Activated CD8-positive, alpha-beta T cell treated with anti-CD3 and anti-CD28 coated beads, Interleukin-2, amount 10 ng/mL, durations not matched to agents 7 days and 5 days (primary cell): ENCODE data around the gene RBM27. TPM values are rescaled to one million over a fixed set of nuclear protein-coding genes. Genes with fewer than 3 reads are reported as not detected.

ENCODE experiments used
- ATAC-seq: fragments of 150-1000 bp; cut with Tn5 transposase; one replicate; pipeline ENCODE4 v1.10.0; 2021; ENCODE audit warnings: moderate library complexity
- CTCF ChIA-PET: fragments of 350-600 bp; sonication (Branson Sonifier 250); formaldehyde crosslinking; loops from one replicate; lab custom pipeline; 2021; ENCODE audit warnings: antibody characterized with exemption; lab: Charles Lee
- POLR2A ChIA-PET: fragments of 350-600 bp; sonication (Branson Sonifier 250); formaldehyde crosslinking; loops from one replicate; lab custom pipeline; 2021; ENCODE audit warnings: antibody characterized with exemption; lab: Charles Lee
- DNase-seq: peaks from one replicate; pipeline ENCODE4 v3.0.0-alpha.2; 2020
- H3K27ac Mint-ChIP-seq: one replicate; pipeline ENCODE4 v1.8.0; 2021; ENCODE audit warnings: mild to moderate bottlenecking, mixed read lengths
- H3K27me3 Mint-ChIP-seq: one replicate; pipeline ENCODE4 v1.8.0; 2021; ENCODE audit warnings: low read depth, mixed read lengths
- H3K36me3 Mint-ChIP-seq: one replicate; pipeline ENCODE4 v1.8.0; 2021; ENCODE audit warnings: low read depth, mixed read lengths
- H3K4me1 Mint-ChIP-seq: one replicate; pipeline ENCODE4 v1.8.0; 2021; ENCODE audit warnings: low read depth, mixed read lengths
- H3K4me3 Mint-ChIP-seq: one replicate; pipeline ENCODE4 v1.8.0; 2021; ENCODE audit warnings: mild to moderate bottlenecking, mixed read lengths
- H3K9me3 Mint-ChIP-seq: one replicate; pipeline ENCODE4 v1.8.0; 2022; ENCODE audit warnings: mixed read lengths; ENCODE audit not compliant: insufficient read depth
- total RNA-seq, 2 experiments: library from RNA; stranded (reverse); gene quantifications; one replicate each; pipeline ENCODE4 v1.2.3, GENCODE V29; 2021

RBM27 gene
- total RNA-seq, 2 experiments from 2014 or later: 19.4 to 19.7 TPM

- H3K27me3 Mint-ChIP-seq: no peaks in the 10 kb centered on the region
- no peak for ATAC-seq
- POLR2A ChIA-PET: no interaction called here
- no peak overlapping the region for H3K4me3 Mint-ChIP-seq
- CTCF ChIA-PET: no interaction called here
- no peak for DNase-seq
- no peaks in the 10 kb centered on the region for H3K9me3 Mint-ChIP-seq
- H3K4me1 Mint-ChIP-seq: no peaks in the 10 kb centered on the region
- H3K36me3 Mint-ChIP-seq: peaks cover 51% of the 10 kb centered on the region
- H3K27ac Mint-ChIP-seq: no peak overlapping the region
Measured at GRCh38 chr5:146233441-146233840, 30.0 kb downstream of the RBM27 start.

GRCh38 chr5:146238973-146239372 lies 35.6 kb downstream of the RBM27 start:
- H3K27me3 Mint-ChIP-seq: no peaks in the 10 kb centered on the region
- H3K36me3 Mint-ChIP-seq: peaks cover 33% of the 10 kb centered on the region
- no peaks in the 10 kb centered on the region for H3K9me3 Mint-ChIP-seq
- H3K4me1 Mint-ChIP-seq: peaks cover 4% of the 10 kb centered on the region
- ATAC-seq (peak; percentile 15), DNase-seq (no peak)
- POLR2A ChIA-PET: no interaction called here
- H3K4me3 Mint-ChIP-seq: no peak overlapping the region
- CTCF ChIA-PET: interaction anchor here (0.9 kb wide), 1 partner anchor 35 kb away, joined by 3 read pairs; no protein-coding TSS in a partner anchor
- H3K27ac Mint-ChIP-seq: peak overlapping the region; percentile 0

GRCh38 chr5:146240951-146241350 lies 37.5 kb downstream of the RBM27 start:
- H3K27me3 Mint-ChIP-seq: no peaks in the 10 kb centered on the region
- POLR2A ChIA-PET: no interaction called here
- no peak for ATAC-seq
- H3K9me3 Mint-ChIP-seq: no peaks in the 10 kb centered on the region
- H3K4me3 Mint-ChIP-seq: no peak overlapping the region
- peaks cover 37% of the 10 kb centered on the region for H3K36me3 Mint-ChIP-seq
- CTCF ChIA-PET: no interaction called here
- DNase-seq: no peak
- no peak overlapping the region for H3K27ac Mint-ChIP-seq
- H3K4me1 Mint-ChIP-seq: peaks cover 4% of the 10 kb centered on the region

- no peak overlapping the region for H3K4me3 Mint-ChIP-seq
- ATAC-seq (no peak), DNase-seq (no peak)
- ChIA-PET POLR2A (no interaction called here), CTCF (no interaction called here)
- H3K4me1 Mint-ChIP-seq: peaks cover 6% of the 10 kb centered on the region
- no peak overlapping the region for H3K27ac Mint-ChIP-seq
- H3K27me3 Mint-ChIP-seq: no peaks in the 10 kb centered on the region
- H3K9me3 Mint-ChIP-seq: no peaks in the 10 kb centered on the region
- H3K36me3 Mint-ChIP-seq: peaks cover 39% of the 10 kb centered on the region
Measured at GRCh38 chr5:146243247-146243646, 39.8 kb downstream of the RBM27 start.

- no peak overlapping the region for H3K27ac Mint-ChIP-seq
- ChIA-PET CTCF (no interaction called here), POLR2A (no interaction called here)
- H3K27me3 Mint-ChIP-seq: no peaks in the 10 kb centered on the region
- ATAC-seq (no peak), DNase-seq (no peak)
- no peak overlapping the region for H3K4me3 Mint-ChIP-seq
- peaks cover 2% of the 10 kb centered on the region for H3K4me1 Mint-ChIP-seq
- peaks cover 37% of the 10 kb centered on the region for H3K36me3 Mint-ChIP-seq
- H3K9me3 Mint-ChIP-seq: no peaks in the 10 kb centered on the region
Measured at GRCh38 chr5:146248561-146248960, 45.2 kb downstream of the RBM27 start.

GRCh38 chr5:146249801-146250200 lies 46.4 kb downstream of the RBM27 start:
- ATAC-seq (no peak), DNase-seq (no peak)
- no peaks in the 10 kb centered on the region for H3K27me3 Mint-ChIP-seq
- peaks cover 2% of the 10 kb centered on the region for H3K4me1 Mint-ChIP-seq
- POLR2A ChIA-PET: no interaction called here
- H3K9me3 Mint-ChIP-seq: no peaks in the 10 kb centered on the region
- no peak overlapping the region for H3K4me3 Mint-ChIP-seq
- CTCF ChIA-PET: no interaction called here
- peaks cover 35% of the 10 kb centered on the region for H3K36me3 Mint-ChIP-seq
- no peak overlapping the region for H3K27ac Mint-ChIP-seq

Other genes with a start within 250 kb of the RBM27 start
- gene PLAC8L1, start 98.0 kb upstream of the RBM27 start, total RNA-seq: under 1 TPM in 1 of 2 experiments, not detected in 1; 0.42 TPM
- 10 to 100 TPM; 90.3 to 98.5 TPM for gene LARS1, start 21.0 kb upstream of the RBM27 start, total RNA-seq
- under 1 TPM in 1 of 2 experiments, not detected in 1; 0.13 TPM for gene POU4F3, start 135.2 kb downstream of the RBM27 start, total RNA-seq
- gene TCERG1, start 243.7 kb downstream of the RBM27 start, total RNA-seq: 10 to 100 TPM; 86.5 to 94.0 TPM